ENCODE results near the gene SNTG2. TPM values are rescaled to one million over a fixed set of nuclear protein-coding genes. Genes with fewer than 3 reads are reported as not detected.
"Not testable (repeated sequence)": the region's sequence is repeated elsewhere in the genome, so short reads cannot be mapped to it uniquely, and the experiment has no call there.

SNTG2 gene
- total and polyA plus RNA-seq, 5 experiments from 2014 or later: 0.66 to 8.8 (median 1.2) TPM

- Mint-ChIP-seq H3K4me3 (no peak overlapping the region), H3K27ac (peak overlapping the region in 3 of 10 donors; percentile 35 to 85 (median 52)), H3K9me3 (no peaks in the 10 kb centered on the region), H3K27me3 (no peaks in the 10 kb centered on the region), H3K36me3 (peaks cover 0 to 5% (median 0%) of the 10 kb centered on the region in 3 donors), H3K4me1 (peaks cover 0 to 10% (median 3%) of the 10 kb centered on the region in 4 donors)
- ATAC-seq (no peak), DNase-seq (no peak)
- POLR2A ChIA-PET: no interaction called here
Observed at GRCh38 chr2:1077911-1078310, 127.3 kb downstream of the SNTG2 start.

- Mint-ChIP-seq H3K36me3 (peaks cover 0 to 5% (median 2%) of the 10 kb centered on the region in 3 donors), H3K27me3 (no peaks in the 10 kb centered on the region), H3K9me3 (no peaks in the 10 kb centered on the region), H3K27ac (peak overlapping the region in 3 of 10 donors; percentile 35 to 85 (median 52)), H3K4me1 (peaks cover 0 to 10% (median 3%) of the 10 kb centered on the region in 4 donors), H3K4me3 (no peak overlapping the region)
- ATAC-seq: no peak
- POLR2A ChIA-PET: no interaction called here
- DNase-seq: no peak
Observed at GRCh38 chr2:1078326-1078725, 127.7 kb downstream of the SNTG2 start.

GRCh38 chr2:1079873-1080799 is 129.5 kb downstream of the SNTG2 start:
- Mint-ChIP-seq H3K27ac (no peak overlapping the region), H3K36me3 (peaks cover 0 to 10% (median 6%) of the 10 kb centered on the region in 3 donors), H3K4me3 (no peak overlapping the region), H3K27me3 (no peaks in the 10 kb centered on the region), H3K9me3 (no peaks in the 10 kb centered on the region), H3K4me1 (peaks cover 0 to 10% (median 4%) of the 10 kb centered on the region in 4 donors)
- POLR2A ChIA-PET: interaction anchor here (0.6 kb wide), 1 partner anchor 794 kb away, joined by 3 read pairs; no protein-coding TSS in a partner anchor
- ATAC-seq (no peak), DNase-seq (no peak)

GRCh38 chr2:1081451-1082225 is 131.0 kb downstream of the SNTG2 start:
- H3K36me3 Mint-ChIP-seq: peaks cover 0 to 13% (median 10%) of the 10 kb centered on the region in 3 donors
- DNase-seq (no peak), ATAC-seq (no peak)
- no peak overlapping the region for H3K4me3 Mint-ChIP-seq
- no peak overlapping the region for H3K27ac Mint-ChIP-seq
- H3K9me3 Mint-ChIP-seq: no peaks in the 10 kb centered on the region
- H3K4me1 Mint-ChIP-seq: peaks cover 0 to 6% (median 3%) of the 10 kb centered on the region in 4 donors
- H3K27me3 Mint-ChIP-seq: no peaks in the 10 kb centered on the region
- POLR2A ChIA-PET: no interaction called here

- H3K27me3 Mint-ChIP-seq: peaks cover 0 to 1% (median 0%) of the 10 kb centered on the region in 5 donors
- H3K36me3 Mint-ChIP-seq: peaks cover 0 to 13% (median 10%) of the 10 kb centered on the region in 3 donors
- no peak for ATAC-seq
- POLR2A ChIA-PET: no interaction called here
- H3K9me3 Mint-ChIP-seq: no peaks in the 10 kb centered on the region
- peaks cover 0 to 6% (median 3%) of the 10 kb centered on the region in 4 donors for H3K4me1 Mint-ChIP-seq
- no peak overlapping the region for H3K4me3 Mint-ChIP-seq
- DNase-seq: no peak
- peak overlapping the region in 1 of 10 donors; percentile 31 for H3K27ac Mint-ChIP-seq
Observed at GRCh38 chr2:1082456-1083205, 132.0 kb downstream of the SNTG2 start.

GRCh38 chr2:1088192-1088860 is 137.7 kb downstream of the SNTG2 start:
- ATAC-seq: no peak
- Mint-ChIP-seq H3K36me3 (peaks cover 6 to 15% (median 9%) of the 10 kb centered on the region in 3 donors), H3K9me3 (peaks cover 0 to 2% (median 0%) of the 10 kb centered on the region in 9 donors), H3K4me1 (peaks cover 0 to 7% (median 4%) of the 10 kb centered on the region in 4 donors), H3K4me3 (no peak overlapping the region), H3K27ac (peak overlapping the region in 1 of 10 donors; percentile 32), H3K27me3 (peaks cover 0 to 1% (median 0%) of the 10 kb centered on the region in 5 donors)
- POLR2A ChIA-PET: no interaction called here
- no peak for DNase-seq

GRCh38 chr2:1088940-1089339 is 138.3 kb downstream of the SNTG2 start:
- DNase-seq: no peak
- Mint-ChIP-seq H3K27me3 (peaks cover 0 to 1% (median 0%) of the 10 kb centered on the region in 5 donors), H3K9me3 (peaks cover 0 to 2% (median 0%) of the 10 kb centered on the region in 9 donors), H3K4me3 (no peak overlapping the region), H3K4me1 (peaks cover 0 to 10% (median 7%) of the 10 kb centered on the region in 4 donors), H3K36me3 (peaks cover 6 to 10% (median 7%) of the 10 kb centered on the region in 3 donors), H3K27ac (no peak overlapping the region)
- no peak for ATAC-seq
- POLR2A ChIA-PET: no interaction called here

GRCh38 chr2:1091895-1092585 is 141.4 kb downstream of the SNTG2 start:
- ATAC-seq (no peak), DNase-seq (no peak)
- Mint-ChIP-seq H3K27me3 (peaks cover 0 to 1% (median 0%) of the 10 kb centered on the region in 5 donors), H3K4me3 (no peak overlapping the region), H3K27ac (peak overlapping the region in 1 of 10 donors; percentile 40), H3K9me3 (peaks cover 0 to 2% (median 0%) of the 10 kb centered on the region in 9 donors), H3K36me3 (peaks cover 2 to 7% (median 6%) of the 10 kb centered on the region in 3 donors), H3K4me1 (peaks cover 0 to 14% (median 10%) of the 10 kb centered on the region in 4 donors)
- POLR2A ChIA-PET: no interaction called here

GRCh38 chr2:1093668-1094067 is 143.0 kb downstream of the SNTG2 start:
- peaks cover 0 to 14% (median 10%) of the 10 kb centered on the region in 4 donors for H3K4me1 Mint-ChIP-seq
- H3K36me3 Mint-ChIP-seq, H3K27me3 Mint-ChIP-seq, POLR2A ChIA-PET, H3K4me3 Mint-ChIP-seq, H3K9me3 Mint-ChIP-seq, DNase-seq, ATAC-seq: not testable (repeated sequence)
- peak overlapping the region in 7 of 10 donors; percentile 5 to 66 (median 45) for H3K27ac Mint-ChIP-seq

GRCh38 chr2:1097101-1097500 is 146.5 kb downstream of the SNTG2 start:
- Mint-ChIP-seq H3K27me3 (no peaks in the 10 kb centered on the region), H3K27ac (no peak overlapping the region), H3K4me1 (peaks cover 5 to 17% (median 10%) of the 10 kb centered on the region in 4 donors), H3K9me3 (no peaks in the 10 kb centered on the region), H3K36me3 (peaks cover 0 to 8% (median 8%) of the 10 kb centered on the region in 3 donors), H3K4me3 (no peak overlapping the region)
- ATAC-seq (no peak), DNase-seq (no peak)
- POLR2A ChIA-PET: no interaction called here

- POLR2A ChIA-PET: no interaction called here
- Mint-ChIP-seq H3K4me1 (peaks cover 3 to 12% (median 8%) of the 10 kb centered on the region in 4 donors), H3K9me3 (no peaks in the 10 kb centered on the region), H3K27me3 (no peaks in the 10 kb centered on the region), H3K4me3 (no peak overlapping the region), H3K27ac (no peak overlapping the region), H3K36me3 (peaks cover 0 to 15% (median 8%) of the 10 kb centered on the region in 3 donors)
- ATAC-seq: no peak
- no peak for DNase-seq
Observed at GRCh38 chr2:1099418-1099817, 148.8 kb downstream of the SNTG2 start.
